Measurements from ENCODE around the gene SIX4.

SIX4 gene

GRCh38 chr14:60723907-60724618 is at the start of gene SIX4:
Gene SIX4 (minus strand): TSS chr14:60724351. CDS start chr14:60724074, 277 bp downstream.
- TF ChIP-seq CTCF (IDR thresholded peaks at IDR 0.05; ENCODE audit: low read depth, low read length) = no peak
- in situ Hi-C loops (cut with HindIII; ENCODE audit: low sequenced_read_pairs) = no loop called here
- peak within 1 kb of the TSS; percentile 57 for H3K4me3 ChIP-seq (ENCODE audit: low read depth, low read length)
- peak; percentile 90 for DNase-seq (ENCODE audit: low read depth, low spot score)

GRCh38 chr14:60773558-60773957 is 49.4 kb upstream of the SIX4 start:
- in situ Hi-C loops (cut with HindIII; ENCODE audit: low sequenced_read_pairs) = no loop called here
- H3K4me3 ChIP-seq (ENCODE audit: low read depth, low read length) = no peak overlapping the region
- no peak for DNase-seq (ENCODE audit: low read depth, low spot score)
- no peak for TF ChIP-seq CTCF (IDR thresholded peaks at IDR 0.05; ENCODE audit: low read depth, low read length)

GRCh38 chr14:60771117-60771516 is 47.0 kb upstream of the SIX4 start:
- no peak overlapping the region for H3K4me3 ChIP-seq (ENCODE audit: low read depth, low read length)
- in situ Hi-C loops (cut with HindIII; ENCODE audit: low sequenced_read_pairs) = no loop called here
- DNase-seq (ENCODE audit: low read depth, low spot score) = no peak
- TF ChIP-seq CTCF (IDR thresholded peaks at IDR 0.05; ENCODE audit: low read depth, low read length) = no peak

GRCh38 chr14:60768602-60769001 is 44.5 kb upstream of the SIX4 start:
- in situ Hi-C loops (cut with HindIII; ENCODE audit: low sequenced_read_pairs) = no loop called here
- no peak for TF ChIP-seq CTCF (IDR thresholded peaks at IDR 0.05; ENCODE audit: low read depth, low read length)
- DNase-seq (ENCODE audit: low read depth, low spot score) = no peak
- no peak overlapping the region for H3K4me3 ChIP-seq (ENCODE audit: low read depth, low read length)

GRCh38 chr14:60760644-60761364 is 36.7 kb upstream of the SIX4 start:
- in situ Hi-C loops (cut with HindIII; ENCODE audit: low sequenced_read_pairs) = no loop called here
- no peak for DNase-seq (ENCODE audit: low read depth, low spot score)
- H3K4me3 ChIP-seq (ENCODE audit: low read depth, low read length) = no peak overlapping the region
- TF ChIP-seq CTCF (IDR thresholded peaks at IDR 0.05; ENCODE audit: low read depth, low read length) = no peak

GRCh38 chr14:60760209-60760608 is 36.1 kb upstream of the SIX4 start:
- in situ Hi-C loops (cut with HindIII; ENCODE audit: low sequenced_read_pairs) = no loop called here
- DNase-seq (ENCODE audit: low read depth, low spot score) = no peak
- no peak overlapping the region for H3K4me3 ChIP-seq (ENCODE audit: low read depth, low read length)
- TF ChIP-seq CTCF (IDR thresholded peaks at IDR 0.05; ENCODE audit: low read depth, low read length) = no peak

All from astrocyte of the spinal cord (primary cell).